IPS-NIHi11 (cell line): Measurements from ENCODE around the gene VWA5B1.

Experiments
- DNase-seq: peaks from one replicate; pipeline ENCODE4 v3.0.0; 2012; ENCODE audit warnings: mixed read lengths, low spot score

Gene VWA5B1

DNA sequence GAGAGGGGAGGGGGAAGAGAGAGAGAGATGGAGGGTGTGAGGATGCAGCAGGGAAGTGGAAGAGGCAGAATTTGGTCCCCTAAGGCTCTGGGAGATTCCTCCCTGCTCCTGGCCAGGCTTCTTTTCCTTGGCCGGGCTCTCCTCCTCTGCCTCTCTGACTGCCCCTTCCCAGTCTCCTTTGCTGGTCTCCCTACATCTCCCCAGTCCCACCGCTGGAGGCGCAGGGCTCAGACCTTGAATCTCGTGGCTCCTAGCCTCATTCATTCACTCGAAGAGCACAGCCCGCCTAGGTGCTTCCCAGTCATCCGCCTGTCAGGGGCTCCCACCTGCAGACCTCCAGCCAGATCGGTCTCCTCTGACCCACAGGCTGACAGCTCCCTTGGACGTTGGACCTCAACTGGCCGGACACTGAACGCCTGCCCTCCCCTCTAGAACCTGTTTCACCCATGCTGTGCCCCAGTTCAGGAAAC is 76.5 kb downstream of the VWA5B1 start:
- peak; percentile 87 for DNase-seq

DNA sequence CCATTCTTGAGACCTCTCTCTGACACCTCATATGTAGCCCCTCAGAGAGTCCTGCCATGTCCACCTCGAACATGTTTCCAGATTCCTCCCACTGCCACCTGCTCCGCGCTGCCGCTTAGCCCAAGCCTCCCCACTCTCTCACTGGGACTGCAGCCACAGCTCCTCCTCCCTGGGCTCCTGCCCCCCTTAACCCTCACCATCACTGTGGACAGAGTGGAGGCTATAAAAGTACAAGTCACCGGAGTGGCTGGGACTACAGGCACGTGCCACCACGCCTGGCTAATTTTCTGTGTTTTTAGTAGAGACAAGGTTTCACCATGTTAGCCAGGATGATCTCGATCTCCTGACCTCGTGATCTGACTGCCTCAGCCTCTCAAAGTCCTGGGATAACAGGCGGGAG is 77.0 kb downstream of the VWA5B1 start:
- no peak for DNase-seq

DNA sequence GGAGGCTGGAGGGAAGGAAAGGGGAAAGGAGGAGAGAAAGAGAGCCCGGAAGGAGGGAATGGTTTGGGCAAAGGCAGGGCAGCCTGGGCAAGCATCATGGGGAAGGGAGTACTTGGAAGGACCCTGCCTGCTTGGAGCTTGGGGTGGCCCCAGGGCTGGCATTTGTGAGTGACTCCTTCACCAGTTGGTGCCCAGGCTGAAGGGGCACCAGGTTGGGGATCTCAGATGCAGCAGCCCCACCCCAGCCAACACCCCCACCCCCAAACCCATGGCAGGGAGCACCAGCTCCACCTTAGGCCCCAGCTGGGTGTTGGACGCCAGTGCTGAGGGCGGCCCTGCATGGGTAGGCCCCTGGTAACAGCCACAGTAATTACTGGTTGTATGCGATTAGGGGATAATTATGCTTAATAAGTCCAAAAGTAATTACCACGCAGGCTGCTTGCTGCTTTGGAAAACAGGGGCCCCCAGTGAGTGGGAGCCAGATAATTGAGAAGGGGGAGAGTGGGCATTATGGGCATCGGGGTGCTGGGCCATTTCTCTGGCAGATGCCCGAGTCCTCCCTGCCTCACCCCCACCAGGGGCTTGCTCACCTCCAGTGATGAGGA is 78.3 kb downstream of the VWA5B1 start:
- DNase-seq: no peak

DNA sequence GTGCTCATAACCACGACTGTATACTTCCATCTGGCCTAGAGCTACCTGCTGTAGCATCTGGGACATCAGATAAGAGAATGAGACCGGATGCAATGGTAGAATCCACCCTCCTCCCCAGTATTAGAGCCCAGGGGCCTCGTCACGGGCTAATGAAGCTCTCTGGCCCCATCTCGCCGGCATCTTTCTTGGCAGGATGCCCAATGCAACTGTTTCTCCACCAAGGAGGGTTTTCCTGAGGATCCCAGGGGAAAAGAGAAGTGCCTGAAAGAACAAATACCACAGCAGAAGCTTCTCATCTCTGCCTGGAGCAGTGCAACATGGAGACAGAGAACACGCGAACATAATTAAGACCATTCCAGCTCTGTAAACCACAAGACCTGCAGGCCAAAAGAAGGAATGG is 80.0 kb downstream of the VWA5B1 start:
- no peak for DNase-seq

DNA sequence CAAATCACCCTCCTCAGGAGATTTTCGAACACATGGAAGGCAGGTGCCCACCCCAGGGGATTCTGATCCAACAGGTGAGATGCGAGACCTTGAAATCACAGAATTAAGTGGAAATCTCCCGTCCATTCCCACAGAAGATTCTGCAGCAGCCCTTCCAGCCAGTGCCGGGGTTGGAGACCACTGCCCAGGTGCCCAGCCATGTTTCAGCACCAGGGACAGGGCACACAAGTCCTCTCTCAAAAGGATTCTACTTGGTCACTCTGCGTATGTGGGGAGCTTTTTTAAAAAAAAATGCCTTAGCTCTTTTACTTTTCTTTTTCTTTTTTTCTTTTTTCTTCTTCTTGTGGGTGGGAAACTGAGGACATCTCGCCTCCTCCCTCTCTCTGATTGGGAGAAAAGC is 80.7 kb downstream of the VWA5B1 start:
- DNase-seq: peak; percentile 63

DNA sequence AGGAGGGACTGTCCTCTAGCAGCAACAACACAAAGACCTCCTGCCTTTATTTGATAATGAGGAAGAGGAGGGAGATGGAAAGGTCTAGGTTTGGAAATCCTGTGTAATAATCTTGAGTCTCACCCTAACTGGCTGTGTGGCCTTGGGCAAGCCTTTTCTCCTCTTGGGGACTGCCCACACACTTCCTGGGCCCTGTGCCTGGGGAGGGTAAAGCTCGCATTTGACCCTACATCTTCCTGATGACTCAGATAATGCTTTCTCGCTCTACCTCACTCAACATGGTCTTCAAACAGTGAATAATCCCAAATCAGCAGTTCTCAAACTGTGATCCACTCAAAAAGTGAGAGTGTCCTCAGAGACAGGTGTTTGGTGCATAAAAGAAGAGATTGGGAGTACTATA is 81.2 kb downstream of the VWA5B1 start:
- DNase-seq: no peak

DNA sequence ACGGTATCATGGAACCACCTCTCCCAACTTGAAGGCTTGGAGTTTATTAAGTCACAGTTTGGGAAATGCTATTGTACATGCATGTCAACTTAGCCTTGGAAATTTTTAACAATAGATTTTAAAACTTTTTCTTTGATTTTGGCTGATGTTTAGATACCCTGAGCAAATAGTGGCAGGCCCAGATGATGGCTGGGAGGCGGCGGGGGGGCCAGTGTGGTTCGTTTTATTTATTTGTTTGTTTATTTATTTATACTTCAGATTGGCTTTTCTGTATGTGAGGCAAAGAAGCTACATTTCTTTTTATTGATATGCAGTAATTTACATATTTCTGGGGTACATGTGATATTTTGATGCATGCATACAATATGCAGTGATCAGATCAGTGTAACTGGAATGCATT is 82.0 kb downstream of the VWA5B1 start:
- no peak for DNase-seq

DNA sequence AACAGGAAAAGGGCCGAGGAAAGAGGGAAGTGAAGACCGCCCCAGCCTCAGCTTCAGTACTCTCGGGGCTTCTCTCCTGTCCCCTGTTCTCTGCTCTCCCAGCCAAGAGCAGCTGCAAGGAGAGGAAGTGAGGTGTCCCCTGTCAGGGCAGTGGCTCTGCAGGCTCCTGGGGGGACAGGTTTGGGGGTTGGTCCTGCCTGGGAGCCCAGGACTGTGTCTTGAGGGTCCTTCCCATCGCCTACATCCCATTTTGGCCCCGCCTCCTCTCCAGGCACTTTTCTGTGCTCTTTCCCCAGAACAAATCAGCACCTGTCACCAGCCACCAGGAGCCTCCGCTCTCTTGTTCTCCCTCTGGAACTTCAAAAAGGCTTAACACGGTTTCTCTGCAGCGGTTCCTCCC is 82.6 kb downstream of the VWA5B1 start:
- no peak for DNase-seq

DNA sequence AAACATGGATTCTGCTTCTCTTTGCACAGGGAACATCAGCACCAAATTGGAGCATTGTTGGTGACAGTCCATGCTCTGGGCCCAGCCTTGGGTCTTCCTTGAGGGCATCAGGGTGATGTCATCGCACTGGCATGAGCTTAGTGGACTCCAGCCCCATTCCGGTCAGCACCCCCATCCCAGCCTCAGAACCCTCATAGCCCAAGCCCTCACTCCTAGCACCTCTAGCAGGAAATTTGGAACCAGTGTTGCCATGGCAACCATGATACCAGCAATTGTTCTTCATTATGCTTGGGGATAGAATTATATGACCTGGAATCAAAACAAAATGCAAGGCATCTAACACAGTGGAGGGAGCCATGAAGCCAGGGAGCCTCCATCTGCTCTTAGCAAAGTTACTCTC is 83.1 kb downstream of the VWA5B1 start:
- DNase-seq: no peak

DNA sequence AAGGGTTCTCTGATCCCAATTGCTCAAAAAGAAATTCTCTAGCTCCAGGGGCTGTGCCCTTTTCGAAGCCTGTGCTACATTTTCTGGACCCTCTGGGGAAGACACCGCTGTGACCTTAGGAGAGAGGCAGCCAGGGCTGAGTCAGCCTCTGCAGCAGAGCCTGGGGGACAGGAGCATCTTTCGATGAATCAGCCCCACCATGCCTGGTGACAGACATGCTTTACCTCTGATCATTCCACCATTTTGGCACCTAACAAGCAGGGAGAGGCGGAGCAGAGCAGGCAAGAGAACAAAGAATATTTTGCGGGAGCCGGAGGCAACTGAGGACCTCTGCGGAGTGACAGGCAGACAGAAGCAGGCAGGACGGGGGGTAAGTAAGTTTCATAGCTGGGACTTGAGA is 84.9 kb downstream of the VWA5B1 start:
- DNase-seq: no peak

DNA sequence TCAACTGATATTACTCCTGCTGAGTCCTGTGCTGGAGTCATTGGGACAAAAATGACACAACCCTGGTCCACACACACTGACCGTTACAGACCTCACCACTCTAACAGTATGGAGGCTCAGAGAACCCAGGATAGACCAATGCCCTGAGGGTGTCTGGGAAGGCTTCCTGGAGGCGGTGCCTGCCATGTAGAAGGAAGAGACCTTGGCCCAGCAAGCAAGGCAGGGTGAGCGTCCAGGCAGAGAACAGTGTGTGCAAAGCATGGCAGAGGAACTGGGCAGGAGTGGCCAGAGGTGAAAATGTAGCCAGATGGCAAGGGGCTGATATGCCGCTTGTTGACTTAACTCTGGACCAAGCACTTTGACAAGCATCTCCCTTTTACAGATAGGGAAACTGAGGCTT is 85.5 kb downstream of the VWA5B1 start:
- DNase-seq: no peak

DNA sequence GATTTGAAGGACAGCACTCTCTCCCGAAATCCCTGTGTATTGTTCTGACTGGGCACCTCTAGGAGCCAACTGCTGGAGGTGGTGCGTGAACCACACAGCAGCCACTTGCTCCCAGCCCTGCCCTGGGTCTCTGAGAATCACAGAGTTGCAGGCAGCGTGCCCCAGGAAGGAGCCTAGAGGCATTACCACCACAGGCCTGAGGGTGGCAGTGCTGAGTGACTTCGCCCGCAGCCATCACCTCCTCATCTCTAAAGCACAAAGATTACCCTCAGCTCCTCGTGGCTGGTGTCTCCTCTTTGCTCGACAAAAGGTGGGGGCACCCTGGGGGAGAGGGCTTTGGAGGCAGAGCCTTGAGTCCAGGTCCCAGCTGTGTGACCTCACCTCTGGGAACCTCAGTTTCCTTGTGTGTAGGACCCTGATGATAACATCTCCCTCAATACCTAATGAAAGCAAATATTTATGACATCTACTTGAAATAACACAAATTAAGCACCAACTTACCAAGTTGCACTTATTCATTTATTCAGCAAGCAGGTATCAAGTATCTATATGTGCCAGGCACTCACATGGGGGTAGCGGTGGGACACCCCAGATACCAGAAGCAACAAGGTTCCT is 86.3 kb downstream of the VWA5B1 start:
- DNase-seq: peak; percentile 87

DNA sequence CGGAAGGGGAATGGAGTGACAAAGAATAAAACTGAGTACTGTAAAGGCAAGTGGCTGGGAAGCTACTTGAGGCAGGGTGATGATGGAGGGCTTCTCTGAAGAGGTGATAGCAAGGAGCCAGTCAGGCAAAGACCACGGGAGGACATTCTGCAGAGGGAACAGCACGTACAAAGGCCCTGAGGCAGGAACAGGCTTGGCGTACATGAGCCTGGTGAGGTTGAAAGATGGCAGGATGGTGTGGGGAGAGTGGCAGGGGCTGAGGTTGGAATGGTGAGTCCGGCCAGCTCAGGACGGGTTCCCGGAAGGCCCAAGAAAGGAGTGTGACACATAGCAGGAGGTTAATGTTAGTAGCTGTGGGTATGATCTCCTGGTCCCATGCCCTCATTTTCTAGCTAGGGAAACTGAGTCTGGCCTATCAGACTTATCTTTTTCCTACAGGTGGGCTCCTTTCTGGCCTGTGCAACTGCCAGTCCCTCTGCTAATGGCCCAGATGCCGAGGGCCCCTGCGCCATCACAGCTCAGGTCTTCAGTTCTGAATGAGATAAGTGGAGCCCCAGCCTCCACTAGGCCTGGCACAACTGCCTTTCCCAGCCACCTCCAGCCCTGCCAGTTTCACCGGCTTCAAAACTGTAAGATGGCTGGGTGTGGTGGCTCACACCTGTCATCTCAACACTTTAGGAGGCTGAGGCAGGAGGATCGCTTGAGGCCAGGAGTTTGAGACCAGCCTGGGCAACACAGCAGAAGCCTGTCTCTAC is 87.0 kb downstream of the VWA5B1 start:
- DNase-seq: no peak

DNA sequence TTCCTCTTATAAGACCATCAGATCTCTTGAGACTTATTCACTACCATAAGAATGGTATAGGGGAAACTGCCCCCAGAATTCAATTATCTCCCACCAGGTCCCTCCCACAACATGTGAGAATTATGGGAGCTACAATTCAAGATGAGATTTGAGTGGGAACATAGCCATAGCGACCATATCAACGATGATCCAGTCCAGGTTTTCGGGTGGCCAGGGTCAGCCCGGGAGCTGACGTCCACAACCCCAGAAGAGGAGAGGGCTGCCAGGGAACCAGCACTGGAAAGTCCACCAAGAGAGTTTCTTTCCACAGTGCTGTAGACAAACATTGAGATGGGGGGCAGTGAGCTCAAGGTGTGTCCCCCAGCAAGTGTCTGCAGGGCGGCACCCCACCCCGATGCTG is 88.4 kb downstream of the VWA5B1 start:
- no peak for DNase-seq

DNA sequence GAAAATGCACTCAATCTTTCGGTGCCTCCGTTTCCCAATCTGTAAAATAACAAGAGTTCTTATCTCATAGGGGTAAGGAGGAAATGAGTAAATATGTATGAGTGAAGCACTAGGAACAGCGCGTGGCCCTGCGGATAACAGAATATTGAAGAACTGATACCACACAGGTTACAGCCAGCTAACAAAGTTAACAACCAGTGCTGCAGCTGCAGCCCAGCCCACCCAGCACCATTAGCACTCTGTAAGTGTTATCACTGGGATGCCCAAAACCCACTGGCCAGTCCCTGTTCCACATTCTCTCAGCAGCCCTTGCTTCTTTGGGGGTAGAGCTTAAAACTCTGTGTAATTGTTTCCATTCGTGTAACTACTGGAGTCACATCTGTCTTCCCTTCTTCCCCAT is 89.5 kb downstream of the VWA5B1 start:
- DNase-seq: no peak

DNA sequence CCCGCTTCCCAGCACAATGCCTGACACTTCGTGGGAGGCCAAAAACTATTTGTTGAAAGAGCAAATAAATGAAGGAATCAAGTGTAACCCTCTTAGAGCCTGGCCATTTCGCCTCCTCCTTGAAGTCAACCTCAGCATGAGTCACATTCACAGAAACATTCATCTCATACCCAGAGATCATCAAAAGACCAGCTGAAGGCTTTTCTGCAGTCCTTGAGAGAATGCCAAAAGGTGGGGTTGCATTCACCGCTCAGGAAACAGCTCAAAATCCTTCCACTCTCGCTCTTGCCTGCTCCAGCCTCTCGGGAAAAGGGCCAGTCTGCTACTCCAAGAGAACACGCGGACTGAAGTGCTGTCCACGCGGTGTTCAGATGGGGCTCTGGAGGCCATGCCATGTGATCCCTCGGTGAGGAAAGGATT is 90.0 kb downstream of the VWA5B1 start:
- DNase-seq: no peak

DNA sequence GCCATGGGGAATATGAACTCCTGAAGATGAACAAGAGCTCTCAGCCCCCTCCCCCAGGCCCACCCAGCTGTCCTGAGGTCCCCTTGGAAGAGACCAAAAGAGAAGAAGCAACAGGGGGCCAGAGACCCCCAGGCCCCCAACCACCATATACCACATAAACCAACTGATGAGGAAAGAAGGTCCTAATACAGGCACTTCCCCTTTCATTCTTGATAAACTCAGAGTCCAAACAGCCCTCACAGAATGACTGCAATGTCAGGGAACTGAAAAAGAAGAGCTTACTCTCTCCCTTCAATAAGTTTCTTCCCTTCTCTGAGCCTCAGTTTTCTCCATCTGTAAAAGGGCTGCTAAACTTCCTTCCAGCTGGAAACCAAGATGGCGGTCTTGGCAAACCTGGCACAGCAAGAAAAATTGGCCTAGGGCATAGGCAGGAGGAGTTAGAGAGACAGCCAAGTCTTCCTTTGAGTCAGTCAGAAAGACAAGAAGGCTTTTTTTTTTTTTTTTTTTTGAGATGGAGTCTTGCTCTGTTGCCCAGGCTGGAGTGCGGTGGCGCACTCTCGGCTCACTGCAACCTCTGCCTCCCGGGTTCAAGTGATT is 90.5 kb downstream of the VWA5B1 start:
- no peak for DNase-seq

DNA sequence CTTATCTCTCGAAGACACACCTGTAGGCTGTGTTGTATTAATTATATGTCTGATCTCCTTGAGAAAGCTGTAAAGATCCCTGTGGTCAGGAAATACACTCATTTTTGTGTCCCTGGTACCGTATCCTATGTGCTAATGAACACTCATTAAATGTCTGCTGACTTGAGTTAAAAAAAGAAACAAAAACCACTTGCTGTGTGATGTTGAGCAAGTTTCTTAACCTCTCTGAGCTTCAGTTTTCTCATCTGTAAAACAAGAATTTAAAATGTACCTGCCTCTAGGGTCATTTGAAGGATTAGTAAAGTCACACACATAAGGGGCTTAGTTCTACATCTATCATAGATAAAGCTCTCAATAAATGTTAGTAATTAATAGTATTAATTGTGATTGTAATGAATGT is 91.3 kb downstream of the VWA5B1 start:
- DNase-seq: no peak

DNA sequence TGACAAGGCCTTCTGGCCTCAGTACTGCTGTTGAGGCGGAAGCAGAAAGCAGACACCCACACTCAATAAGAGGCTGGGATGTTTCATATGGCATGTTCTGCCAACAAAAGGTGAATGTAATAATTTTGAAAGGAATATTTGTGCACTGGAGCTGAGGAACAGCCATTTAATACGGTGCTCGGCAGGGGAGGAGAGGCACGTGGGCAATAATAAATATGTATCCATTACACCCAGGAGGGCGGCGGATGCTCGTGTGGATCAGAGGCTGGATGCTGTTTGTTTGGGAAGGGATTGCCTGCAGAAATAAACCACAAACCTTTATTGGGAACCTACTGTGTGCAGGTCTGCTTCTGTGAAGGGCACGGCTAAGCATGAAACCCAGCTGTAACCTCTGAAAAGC is 92.0 kb downstream of the VWA5B1 start:
- no peak for DNase-seq

DNA sequence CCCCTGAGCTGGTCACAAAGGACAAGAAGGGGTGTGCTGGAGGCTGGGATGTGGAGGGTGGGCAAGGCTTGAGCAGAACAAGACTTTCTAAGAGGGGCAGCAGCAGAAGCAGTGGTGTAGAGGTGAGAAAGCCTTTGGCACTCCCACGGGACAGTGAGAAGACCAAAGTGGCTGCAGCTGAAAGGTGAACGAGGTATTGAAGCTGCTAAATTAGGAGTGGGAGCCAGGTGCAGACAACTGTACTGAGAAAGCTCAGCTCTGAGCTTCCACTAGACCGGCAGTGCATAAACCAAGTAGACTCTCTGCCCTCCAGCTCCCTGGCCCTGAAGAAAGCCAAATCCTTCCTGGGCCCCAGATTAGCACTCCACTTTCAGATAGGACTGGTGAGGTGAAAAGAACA is 93.0 kb downstream of the VWA5B1 start:
- DNase-seq: no peak

DNA sequence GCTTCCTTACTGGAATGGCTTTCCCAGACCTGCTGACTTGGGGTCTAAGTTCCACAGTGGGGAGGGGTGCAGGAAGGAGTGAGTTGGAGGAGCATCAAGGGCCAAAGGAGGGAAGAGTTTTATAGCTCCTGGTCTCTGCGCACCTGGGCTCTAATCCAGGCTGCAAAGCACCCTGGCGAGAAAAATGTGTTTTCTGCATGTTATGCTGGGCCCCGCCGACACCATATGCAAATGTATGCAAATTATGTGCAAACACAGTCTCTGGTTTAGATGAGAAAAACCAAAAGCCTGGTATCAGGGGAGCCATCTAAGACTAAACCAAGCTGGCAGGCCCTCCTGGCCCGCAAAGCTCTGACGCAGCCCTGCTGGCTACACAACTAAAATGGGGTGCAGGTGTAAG is 95.0 kb downstream of the VWA5B1 start:
- no peak for DNase-seq

DNA sequence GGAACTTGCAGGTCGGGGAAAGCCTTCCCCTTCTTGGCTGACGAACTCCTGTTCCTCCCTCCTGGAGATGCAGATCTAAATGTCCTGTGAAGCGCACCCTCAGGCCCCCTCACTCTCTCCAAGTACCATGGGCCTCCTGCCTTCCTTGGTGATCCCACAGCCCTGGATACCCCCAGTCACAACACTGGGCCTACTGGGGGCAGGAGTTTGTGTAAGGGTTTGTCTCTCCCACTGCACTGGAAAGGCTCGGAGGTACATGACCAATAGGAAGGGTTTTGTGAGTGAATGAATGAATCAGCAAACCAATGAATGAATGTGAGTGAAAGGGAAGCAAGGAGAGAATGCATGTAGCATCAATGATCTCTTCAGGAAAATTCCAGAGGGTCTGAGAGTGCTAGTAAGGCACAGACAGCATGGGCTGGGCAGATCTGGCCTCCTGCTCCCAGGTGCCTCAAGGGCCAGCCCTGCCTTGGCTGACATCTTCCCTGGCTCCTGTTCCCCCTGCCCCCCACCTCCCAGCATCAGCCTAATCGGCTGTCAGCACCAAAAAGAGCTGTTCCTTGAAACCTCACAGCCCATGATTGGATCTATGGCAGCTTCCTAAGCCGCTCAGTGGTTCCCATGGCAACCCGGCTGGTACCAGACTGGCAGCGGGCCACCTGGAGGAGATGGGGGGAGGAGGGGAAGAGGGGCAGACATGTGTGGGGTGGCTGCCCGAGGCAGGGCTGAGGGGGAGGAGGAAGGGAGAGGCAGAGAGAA is 95.8 kb downstream of the VWA5B1 start:
- no peak for DNase-seq
